Transverse colon (tissue), 4 donors: Measurements from ENCODE around the gene HSD17B8.

ENCODE experiments used
- CTCF ChIP-seq, 5 experiments: fragments of 200-600 bp in 3 of 5; fragments of 450-650 bp in 2 of 5; sonication (generic) in 3 of 5; IDR thresholded peaks; 1 replicate in 2 of 5; 2 replicates in 3 of 5; pipeline ENCODE4 v1.5.1; 2016 to 2017; ENCODE audit warnings: antibody characterized with exemption in 5 of 5, inconsistent platforms in 3 of 5, mild to moderate bottlenecking in 2 of 5, moderate library complexity in 1 of 5
- POLR2A ChIP-seq: fragments of 450-650 bp; IDR thresholded peaks from one replicate; pipeline ENCODE4 v1.6.1; 2016; ENCODE audit warnings: antibody characterized with exemption, mild to moderate bottlenecking, moderate library complexity
- POLR2AphosphoS5 ChIP-seq, 3 donors: sonication (generic); formaldehyde crosslinking; IDR thresholded peaks; one replicate each; pipeline ENCODE4 v1.6.1; 2016; ENCODE audit warnings: antibody characterized with exemption in 3 of 3

- TF ChIP-seq CTCF (IDR thresholded peaks at IDR 0.05) (no peak), POLR2AphosphoS5 (IDR thresholded peaks at IDR 0.05) (no peak), POLR2A (no peak)
Measured at GRCh38 chr6:33215271-33216116, 11.0 kb downstream of the HSD17B8 start.
